Sigmoid colon (tissue), 4 donors: ENCODE results near the gene SAC3D1.

Experiments
- EP300 ChIP-seq, 4 donors: sonication (generic); formaldehyde crosslinking; IDR thresholded peaks; one replicate each; pipeline ENCODE4 v1.6.1; 2017; ENCODE audit warnings: antibody characterized with exemption in 4 of 4
- TF ChIP-seq, protein P1 (sequence below), 4 experiments: fragments of 450-650 bp in 3 of 4; fragments of 200-600 bp in 1 of 4; IDR thresholded peaks; one replicate each; pipeline ENCODE4 v1.5.1; 2016 to 2019; ENCODE audit warnings: antibody characterized with exemption in 4 of 4, mild to moderate bottlenecking in 3 of 4, moderate library complexity in 2 of 4

DNA sequence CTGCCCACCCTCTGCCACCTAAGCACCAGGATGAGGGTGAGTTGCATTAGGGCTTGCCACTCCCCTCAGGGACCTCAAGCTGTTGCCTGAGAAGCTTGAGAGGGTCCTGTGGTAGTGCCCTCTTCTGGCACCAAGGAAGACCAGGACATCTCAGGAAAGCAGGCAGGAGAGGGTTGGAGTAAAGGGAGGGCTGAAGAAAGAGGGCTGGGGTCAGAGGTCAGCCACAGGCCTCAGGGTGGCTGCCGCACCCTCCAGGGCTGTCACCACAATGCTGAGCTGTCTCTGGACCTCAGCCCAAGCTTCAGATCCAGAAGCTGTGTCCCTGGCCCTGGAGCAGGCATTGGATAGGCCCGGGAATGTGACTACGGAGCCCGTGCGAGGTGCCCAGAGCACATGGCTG lies 4.1 kb downstream of the SAC3D1 start:
- no peak for TF ChIP-seq EP300 (IDR thresholded peaks at IDR 0.05)
- TF ChIP-seq, protein P1, sequence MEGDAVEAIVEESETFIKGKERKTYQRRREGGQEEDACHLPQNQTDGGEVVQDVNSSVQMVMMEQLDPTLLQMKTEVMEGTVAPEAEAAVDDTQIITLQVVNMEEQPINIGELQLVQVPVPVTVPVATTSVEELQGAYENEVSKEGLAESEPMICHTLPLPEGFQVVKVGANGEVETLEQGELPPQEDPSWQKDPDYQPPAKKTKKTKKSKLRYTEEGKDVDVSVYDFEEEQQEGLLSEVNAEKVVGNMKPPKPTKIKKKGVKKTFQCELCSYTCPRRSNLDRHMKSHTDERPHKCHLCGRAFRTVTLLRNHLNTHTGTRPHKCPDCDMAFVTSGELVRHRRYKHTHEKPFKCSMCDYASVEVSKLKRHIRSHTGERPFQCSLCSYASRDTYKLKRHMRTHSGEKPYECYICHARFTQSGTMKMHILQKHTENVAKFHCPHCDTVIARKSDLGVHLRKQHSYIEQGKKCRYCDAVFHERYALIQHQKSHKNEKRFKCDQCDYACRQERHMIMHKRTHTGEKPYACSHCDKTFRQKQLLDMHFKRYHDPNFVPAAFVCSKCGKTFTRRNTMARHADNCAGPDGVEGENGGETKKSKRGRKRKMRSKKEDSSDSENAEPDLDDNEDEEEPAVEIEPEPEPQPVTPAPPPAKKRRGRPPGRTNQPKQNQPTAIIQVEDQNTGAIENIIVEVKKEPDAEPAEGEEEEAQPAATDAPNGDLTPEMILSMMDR (IDR thresholded peaks at IDR 0.05), result no peak
